Left kidney (tissue), 8 donors: Measurements from ENCODE around the gene RAB37. TPM values are rescaled to one million over a fixed set of nuclear protein-coding genes. Genes with fewer than 3 reads are reported as not detected.

Experiments
- DNase-seq: peaks from one replicate; pipeline ENCODE4 v3.0.0-alpha.2; 2013
- long read RNA-seq, 8 donors: transcript quantifications; one replicate each; lab custom pipeline, GENCODE V29; 2026
- polyA plus RNA-seq: library from polyadenylated mRNA; unstranded; fragments of 120-200 nt; gene quantifications from one replicate; pipeline ENCODE4 v1.2.1, GENCODE V29; 2013; ENCODE audit not compliant: insufficient read length

RAB37 gene
- polyA plus RNA-seq = 6.6 TPM
- long read RNA-seq, donor 1, partial matches to known transcripts = 5 of 6 reads
- long read RNA-seq, donor 1, other reads (novel, unspliced or antisense) = 0 of 6 reads
- long read RNA-seq, donor 2 = 0 reads
- long read RNA-seq, donor 3 = 0 reads
- long read RNA-seq, donor 4 = 0 reads
- long read RNA-seq, donor 5, partial matches to known transcripts = 0 of 3 reads
- long read RNA-seq, donor 5, other reads (novel, unspliced or antisense) = 0 of 3 reads
- long read RNA-seq, donor 6, partial matches to known transcripts = 0 of 1 reads
- long read RNA-seq, donor 6, other reads (novel, unspliced or antisense) = 0 of 1 reads
- long read RNA-seq, donor 7, partial matches to known transcripts = 0 of 2 reads
- long read RNA-seq, donor 7, other reads (novel, unspliced or antisense) = 0 of 2 reads
- long read RNA-seq, donor 8 = 0 reads

DNA sequence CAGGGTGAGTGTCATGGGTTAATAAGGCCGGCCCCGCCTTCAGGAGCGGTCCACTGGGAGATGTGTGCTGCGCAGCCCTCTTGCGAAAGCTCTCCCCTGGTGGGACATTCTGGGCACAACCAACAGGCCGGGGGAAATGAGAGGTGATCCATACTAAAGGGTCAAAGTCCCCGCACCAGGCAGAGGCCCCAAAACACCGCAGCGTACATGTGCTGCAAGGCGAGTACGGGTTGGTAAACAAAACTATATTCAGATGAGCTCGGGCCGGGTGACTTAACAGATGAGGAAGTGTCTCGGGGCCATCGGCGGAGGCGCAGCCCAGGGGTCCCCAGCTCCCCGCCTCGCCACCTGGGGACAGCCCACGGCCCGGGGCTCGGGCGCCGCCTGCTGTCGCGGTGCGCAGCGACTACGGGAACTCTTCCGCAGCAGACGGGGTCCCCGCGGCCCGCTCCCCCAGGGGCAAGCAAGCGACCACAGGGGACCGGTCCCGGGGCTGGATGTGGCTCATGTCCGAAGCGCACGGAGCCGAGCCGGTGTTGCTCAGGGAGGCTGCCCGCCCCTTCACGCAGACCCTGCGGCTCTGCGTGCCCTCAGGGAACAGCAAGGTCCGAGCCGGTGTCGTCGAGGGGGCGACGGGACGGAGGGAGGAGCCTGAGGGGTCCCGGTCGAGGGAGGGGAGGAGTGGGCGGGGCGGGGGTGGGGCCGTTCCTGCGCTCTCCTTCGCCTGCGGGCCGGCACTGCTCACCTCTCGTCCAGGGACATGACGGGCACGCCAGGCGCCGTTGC is at the start of gene RAB37:
Gene RAB37 (plus strand): TSS at position 744 of the 786 bp plus-strand sequence. CDS start 17 bp downstream, at position 761.
- no peak for DNase-seq

GRCh38 chr17:74687886-74688285 is 49.2 kb upstream of the RAB37 start:
- DNase-seq = no peak

GRCh38 chr17:74690409-74690825 is 46.6 kb upstream of the RAB37 start:
- DNase-seq = no peak

DNA sequence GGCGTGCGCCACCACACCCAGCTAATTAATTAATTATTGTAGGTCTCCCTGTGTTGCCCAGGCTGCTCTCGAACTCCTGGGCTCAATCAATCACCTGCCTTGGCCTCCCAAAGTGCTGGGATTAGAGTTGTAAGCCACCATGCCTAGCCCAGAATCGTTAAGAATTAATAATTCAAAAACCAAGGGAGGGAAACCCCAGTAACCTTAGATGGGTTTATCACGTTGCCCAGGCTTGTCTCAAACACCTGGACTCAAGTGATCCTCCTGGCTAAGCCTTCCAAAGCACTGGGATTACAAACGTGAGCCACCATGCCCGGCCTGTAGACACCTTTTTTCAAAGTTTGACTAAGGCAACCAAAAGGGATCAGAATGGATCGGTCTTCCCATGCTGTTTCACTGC is 45.9 kb upstream of the RAB37 start:
- DNase-seq = no peak

DNA sequence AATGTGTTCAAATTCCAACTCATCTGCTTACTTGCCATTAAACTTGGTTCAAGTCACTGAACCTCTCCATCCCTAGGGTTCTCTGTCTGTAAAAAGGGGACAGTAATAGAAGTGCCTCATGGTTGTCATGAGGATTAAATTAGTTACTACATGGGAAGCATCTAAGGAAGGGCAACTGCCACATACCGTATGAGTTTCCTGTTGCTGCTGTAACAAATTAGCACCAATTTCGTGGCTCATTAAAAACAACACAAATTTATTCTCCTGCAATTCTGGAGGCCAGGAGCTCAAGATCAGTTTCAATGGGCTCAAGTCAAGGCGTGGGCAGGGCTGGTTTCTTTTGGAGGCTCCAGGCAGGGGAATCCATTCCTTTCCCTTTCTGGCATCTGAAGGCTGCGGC is 43.0 kb upstream of the RAB37 start:
- no peak for DNase-seq

GRCh38 chr17:74695629-74696028 is 41.4 kb upstream of the RAB37 start:
- no peak for DNase-seq

DNA sequence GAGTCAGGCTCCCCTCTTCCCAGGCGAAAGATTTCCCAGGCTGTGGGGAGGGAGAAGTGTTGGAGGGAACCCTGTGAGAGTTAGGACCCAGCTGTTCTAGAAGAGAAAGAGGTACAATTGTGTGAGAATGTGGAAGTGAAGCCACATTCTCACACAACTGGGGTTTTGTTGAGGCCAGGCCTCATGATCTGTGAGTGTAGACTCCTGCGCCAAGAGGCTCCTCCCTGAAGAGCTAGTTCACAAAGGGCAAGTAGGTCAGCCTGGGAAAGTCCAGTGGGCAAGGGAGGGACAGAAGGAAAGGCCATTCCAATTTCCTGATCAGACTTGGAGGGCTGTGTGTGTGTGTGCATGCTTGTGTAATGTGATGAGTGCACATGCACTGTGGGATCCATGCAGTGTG is 39.5 kb upstream of the RAB37 start:
- DNase-seq = no peak

DNA sequence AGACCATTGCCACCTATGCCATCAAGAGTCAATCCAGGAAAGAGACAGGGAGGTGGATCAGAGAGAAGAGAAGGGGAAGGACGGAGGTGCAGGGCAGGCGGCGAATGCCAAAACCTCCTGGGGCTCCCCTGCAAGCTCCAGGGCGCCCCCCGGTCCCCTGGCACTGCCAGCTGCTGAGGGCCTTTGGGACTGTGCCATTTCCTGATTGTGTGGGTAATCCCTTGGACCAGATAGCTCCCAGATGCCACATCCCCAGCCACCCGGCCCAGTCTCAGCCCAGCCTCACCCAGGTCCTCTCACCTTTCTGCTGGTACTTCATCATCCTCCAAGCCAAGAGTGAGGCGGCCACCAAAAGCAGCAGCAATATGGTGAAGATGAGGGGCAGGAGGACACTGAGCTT is 39.0 kb upstream of the RAB37 start:
- DNase-seq = no peak

DNA sequence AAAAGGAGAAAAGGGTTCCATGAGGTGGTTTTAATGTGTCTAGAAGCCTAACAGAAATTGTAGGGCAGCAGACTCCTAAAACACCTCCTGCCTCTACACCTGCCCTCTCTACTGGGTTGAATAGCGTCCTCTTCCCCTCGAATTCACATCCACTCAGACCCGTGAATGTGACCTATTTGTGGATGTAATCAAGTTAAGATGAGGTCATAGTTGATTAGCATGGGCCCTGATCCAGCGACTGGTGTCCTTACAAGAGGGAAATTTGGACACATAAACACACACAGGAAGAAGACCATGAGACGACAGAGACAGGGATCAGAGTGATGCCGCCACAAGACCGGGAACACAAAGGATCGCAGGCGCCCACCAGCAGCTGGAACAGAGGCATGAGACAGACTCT is 37.8 kb upstream of the RAB37 start:
- DNase-seq = no peak

DNA sequence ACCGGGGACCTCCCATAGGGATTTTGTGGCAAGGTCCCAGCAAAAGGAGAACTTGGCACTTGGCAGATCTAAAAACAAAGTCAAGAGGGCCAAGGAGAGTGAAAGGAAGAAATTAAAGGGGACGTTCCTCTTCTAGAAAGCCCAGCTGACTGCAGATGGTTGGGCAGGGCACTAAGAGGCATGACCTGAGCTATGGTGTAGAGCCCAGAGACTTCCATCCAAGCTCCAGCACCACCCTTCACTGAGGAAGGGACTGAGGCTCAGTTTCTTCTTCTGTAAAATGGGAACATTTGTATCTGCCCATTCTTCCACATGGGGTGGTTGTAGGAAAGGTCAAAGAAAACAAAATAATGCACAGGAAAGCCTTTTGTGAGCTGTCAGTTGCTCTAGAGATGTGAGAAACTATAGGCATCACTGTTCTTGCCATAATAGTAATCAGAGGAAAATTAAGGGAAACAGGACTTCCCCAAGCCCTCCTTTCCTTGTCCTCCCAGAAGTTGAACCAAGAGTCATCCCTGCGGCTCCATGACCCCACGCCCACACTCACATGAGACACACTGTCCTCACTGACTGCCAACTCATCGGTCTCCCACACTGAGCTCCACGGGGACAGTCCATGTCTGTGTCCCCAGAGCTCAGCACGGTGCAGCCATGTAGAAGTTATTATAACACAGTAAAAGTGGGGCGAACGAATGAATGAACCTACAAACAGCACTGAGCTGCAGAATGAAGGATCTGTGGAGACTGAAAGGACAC is 34.8 kb upstream of the RAB37 start:
- no peak for DNase-seq

- DNase-seq = no peak
These were observed 33.7 kb upstream of the RAB37 start for GRCh38 chr17:74703311-74703710.

DNA sequence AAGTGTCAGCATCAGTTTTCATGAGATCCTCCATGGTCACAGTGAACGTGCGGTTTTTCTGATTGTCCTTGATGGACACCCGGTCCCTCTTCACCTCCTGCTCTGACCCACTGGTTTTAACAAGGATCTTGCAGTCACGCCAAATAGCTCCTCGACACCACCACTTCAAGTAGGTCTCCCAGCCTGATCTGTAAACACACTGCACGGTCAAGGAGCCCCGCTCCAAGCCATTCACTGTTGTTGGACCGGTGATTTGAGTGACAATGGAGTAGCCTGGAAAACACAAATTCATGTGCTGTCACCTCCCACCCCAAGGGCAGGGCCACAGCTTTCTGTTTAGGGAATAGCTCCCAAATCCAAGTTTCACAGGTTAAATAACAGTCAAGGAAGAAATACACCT is 32.5 kb upstream of the RAB37 start:
- DNase-seq = no peak

- no peak for DNase-seq
These were observed 25.8 kb upstream of the RAB37 start for GRCh38 chr17:74711058-74711824.

DNA sequence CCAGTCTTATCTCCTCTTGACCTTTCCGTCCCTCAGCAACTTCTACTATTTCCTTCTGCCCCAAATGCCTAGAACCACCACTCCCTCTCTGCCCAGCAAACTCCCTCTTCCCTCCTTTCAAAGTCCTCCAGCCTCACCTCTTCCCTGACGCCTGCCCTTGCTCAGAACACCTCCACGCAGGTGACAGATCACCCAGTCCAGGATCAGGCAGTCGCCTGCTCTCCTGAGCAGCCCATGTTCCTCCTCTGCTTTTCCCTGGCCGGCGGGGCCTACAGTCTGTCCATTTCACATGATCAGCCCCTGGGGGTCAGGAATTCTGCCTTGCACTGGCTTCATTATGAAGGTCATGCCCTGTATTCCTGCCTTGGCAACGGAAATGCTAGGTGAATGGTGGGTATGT is 24.8 kb upstream of the RAB37 start:
- DNase-seq = no peak

DNA sequence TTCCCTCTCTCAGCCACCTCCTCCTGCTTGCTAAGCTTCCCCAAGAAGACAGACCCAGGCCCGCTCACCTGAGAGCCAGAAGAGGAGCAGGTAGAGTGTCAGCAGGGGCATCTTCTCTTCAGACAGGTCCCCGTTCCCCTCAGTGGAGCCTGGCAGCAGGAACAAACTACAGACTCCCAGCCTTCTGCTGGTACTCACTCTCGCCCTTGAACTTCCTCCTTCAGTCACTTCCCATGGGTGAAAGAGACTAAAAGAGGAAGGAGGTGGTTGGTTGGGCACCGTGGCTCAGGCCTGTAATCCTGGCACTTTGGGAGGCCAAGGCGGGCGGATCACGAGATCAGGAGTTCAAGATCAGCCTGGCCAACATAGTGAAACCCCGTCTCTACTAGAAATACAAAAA is 24.3 kb upstream of the RAB37 start, which contains the start of gene CD300LF:
Gene CD300LF (minus strand): TSS at position 168 of the 400 bp plus-strand sequence. CDS start 57 bp downstream, at position 111.
- no peak for DNase-seq

GRCh38 chr17:74713171-74713755 is 23.8 kb upstream of the RAB37 start:
- no peak for DNase-seq

DNA sequence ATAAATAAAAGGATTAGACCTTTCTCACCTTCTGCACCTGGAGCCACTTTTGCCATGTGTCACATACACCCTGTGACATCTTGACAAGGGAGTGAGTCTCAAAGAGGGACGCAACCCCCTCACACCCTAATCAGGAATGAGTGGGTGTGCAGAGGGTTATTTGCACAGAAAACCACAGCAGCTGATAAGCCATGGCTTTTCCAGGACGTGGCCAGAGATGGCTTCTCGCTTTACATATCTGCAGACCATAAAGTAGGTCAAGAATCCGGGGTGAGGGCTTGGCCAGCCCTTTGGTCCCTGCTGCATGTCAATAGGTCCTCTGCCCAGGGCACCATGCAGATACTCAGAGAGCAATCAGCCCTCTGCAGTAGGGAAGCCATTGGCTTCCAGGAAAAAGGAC is 21.9 kb upstream of the RAB37 start:
- DNase-seq = no peak

DNA sequence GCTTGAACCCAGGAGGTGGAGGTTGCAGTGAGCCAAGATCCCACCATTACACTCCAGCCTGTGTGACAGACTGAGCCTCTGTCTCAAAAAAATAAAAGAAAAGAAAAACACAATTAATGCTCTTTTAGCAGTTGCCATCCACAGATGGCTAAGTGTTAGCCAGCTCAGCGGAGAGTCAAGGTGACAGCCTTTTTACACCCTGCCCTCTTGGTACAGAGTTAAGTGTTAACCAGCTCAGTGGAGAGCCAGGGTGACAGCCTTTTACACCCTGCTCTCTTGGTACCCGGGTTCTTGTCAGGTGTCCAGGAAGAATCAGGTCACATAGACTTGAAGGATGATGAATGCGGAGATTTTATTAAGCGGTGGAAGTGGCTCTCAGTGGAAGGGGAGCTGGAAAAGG is 16.6 kb upstream of the RAB37 start:
- no peak for DNase-seq

DNA sequence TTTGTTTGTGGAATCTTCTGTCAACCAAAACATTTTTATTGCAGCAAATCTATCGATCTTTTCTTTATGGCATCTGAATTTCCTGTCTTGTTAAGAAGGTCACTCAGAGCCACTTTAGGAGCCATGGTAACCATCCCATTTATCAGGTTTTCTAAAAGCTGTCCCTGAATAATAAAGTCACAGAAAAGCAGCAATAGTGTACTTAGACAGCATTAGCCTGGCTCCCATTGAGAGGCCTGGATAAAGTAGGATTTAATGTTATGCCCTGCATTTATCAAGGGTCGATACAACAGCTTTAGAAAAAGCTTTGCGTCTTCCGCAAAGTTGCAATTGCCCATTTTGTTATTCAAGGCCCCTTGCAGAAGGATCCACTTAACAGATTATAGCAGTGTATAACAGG is 14.3 kb upstream of the RAB37 start:
- DNase-seq = no peak

- DNase-seq = no peak
These were observed 13.2 kb upstream of the RAB37 start for GRCh38 chr17:74723891-74724290.

DNA sequence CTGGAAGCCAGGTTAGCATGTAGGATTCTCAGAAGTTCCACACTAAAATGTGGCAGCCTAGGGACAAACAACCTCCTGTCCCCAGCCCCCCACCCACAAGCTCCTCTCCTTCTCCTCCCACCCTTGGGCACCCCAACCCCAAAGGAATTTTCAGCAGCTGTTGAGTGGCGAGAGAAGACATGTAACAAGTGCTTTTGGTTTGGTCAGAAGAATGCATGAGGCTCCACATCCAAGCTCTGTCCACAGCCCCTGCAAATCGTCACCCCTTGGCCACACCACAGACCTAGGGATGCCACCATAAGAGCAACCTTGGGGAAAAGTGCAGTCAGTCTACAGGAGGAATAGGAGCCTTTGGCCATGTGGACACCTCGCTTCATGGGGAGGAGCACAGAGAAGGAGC is 11.9 kb upstream of the RAB37 start:
- no peak for DNase-seq
